HEK293 (cell line): ENCODE data around the gene EHD1.

Experiments used
- CTCF ChIP-seq: fragments of 450-650 bp; formaldehyde crosslinking; IDR thresholded peaks from 2 replicates; pipeline ENCODE4 v1.5.1; 2016; ENCODE audit warnings: missing biosample characterization, missing genetic modification characterization
- ZBTB20 ChIP-seq: fragments of 450-650 bp; formaldehyde crosslinking; IDR thresholded peaks from 2 replicates; pipeline ENCODE4 v1.5.1; 2016; ENCODE audit warnings: missing biosample characterization, missing genetic modification characterization
- TF ChIP-seq, protein P1 (sequence below): fragments of 450-650 bp; formaldehyde crosslinking; IDR thresholded peaks from 2 replicates; pipeline ENCODE4 v1.5.1; 2016; ENCODE audit warnings: missing biosample characterization, missing genetic modification characterization

DNA sequence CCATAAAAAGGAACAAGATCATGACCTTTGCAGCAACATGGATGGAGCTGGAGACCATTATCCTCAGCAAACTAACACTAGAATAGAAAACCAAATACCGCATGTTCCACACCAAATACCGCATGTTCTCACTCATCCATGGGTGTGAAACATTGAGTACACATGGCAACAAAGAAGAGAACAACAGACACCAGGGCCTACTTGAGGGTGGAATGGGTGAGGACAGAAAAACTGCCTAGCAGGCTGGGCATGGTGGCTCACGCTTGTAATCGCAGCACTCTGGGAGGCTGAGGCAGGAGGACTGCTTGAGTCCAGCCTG, 12.3 kb downstream of the EHD1 start:
- TF ChIP-seq ZBTB20 (tag by site-specific recombination) (no peak), CTCF (tag by site-specific recombination) (no peak)
- TF ChIP-seq, protein P1, sequence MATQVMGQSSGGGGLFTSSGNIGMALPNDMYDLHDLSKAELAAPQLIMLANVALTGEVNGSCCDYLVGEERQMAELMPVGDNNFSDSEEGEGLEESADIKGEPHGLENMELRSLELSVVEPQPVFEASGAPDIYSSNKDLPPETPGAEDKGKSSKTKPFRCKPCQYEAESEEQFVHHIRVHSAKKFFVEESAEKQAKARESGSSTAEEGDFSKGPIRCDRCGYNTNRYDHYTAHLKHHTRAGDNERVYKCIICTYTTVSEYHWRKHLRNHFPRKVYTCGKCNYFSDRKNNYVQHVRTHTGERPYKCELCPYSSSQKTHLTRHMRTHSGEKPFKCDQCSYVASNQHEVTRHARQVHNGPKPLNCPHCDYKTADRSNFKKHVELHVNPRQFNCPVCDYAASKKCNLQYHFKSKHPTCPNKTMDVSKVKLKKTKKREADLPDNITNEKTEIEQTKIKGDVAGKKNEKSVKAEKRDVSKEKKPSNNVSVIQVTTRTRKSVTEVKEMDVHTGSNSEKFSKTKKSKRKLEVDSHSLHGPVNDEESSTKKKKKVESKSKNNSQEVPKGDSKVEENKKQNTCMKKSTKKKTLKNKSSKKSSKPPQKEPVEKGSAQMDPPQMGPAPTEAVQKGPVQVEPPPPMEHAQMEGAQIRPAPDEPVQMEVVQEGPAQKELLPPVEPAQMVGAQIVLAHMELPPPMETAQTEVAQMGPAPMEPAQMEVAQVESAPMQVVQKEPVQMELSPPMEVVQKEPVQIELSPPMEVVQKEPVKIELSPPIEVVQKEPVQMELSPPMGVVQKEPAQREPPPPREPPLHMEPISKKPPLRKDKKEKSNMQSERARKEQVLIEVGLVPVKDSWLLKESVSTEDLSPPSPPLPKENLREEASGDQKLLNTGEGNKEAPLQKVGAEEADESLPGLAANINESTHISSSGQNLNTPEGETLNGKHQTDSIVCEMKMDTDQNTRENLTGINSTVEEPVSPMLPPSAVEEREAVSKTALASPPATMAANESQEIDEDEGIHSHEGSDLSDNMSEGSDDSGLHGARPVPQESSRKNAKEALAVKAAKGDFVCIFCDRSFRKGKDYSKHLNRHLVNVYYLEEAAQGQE (tag by site-specific recombination): no peak
